ENCODE measurements around the gene ZNF76. TPM values are rescaled to one million over a fixed set of nuclear protein-coding genes. Genes with fewer than 3 reads are reported as not detected.
A peak's percentile ranks its signal among the peaks of the same experiment; 100 is the strongest.

Gene ZNF76
- 53.4 TPM for total RNA-seq

- DNase-seq (ENCODE audit: low spot score), result peak; percentile 98
These were observed at the start of gene ZNF76 for GRCh38 chr6:35259194-35259947. Gene ZNF76, plus strand, starts transcription at chr6:35259735. Its CDS starts 21,417 bp downstream, at chr6:35281152.

- no peak for DNase-seq (ENCODE audit: low spot score)
These were observed 46.2 kb upstream of the ZNF76 start for GRCh38 chr6:35213298-35213791.

- DNase-seq (ENCODE audit: low spot score), result no peak
These were observed 45.4 kb upstream of the ZNF76 start, which contains the start of gene SCUBE3 for GRCh38 chr6:35213824-35214756. Gene SCUBE3, plus strand, starts transcription at chr6:35213956. Its CDS starts 463 bp downstream, at chr6:35214419.

GRCh38 chr6:35214869-35215664 lies 44.5 kb upstream of the ZNF76 start:
- DNase-seq (ENCODE audit: low spot score), result no peak

- no peak for DNase-seq (ENCODE audit: low spot score)
These were observed 43.7 kb upstream of the ZNF76 start for GRCh38 chr6:35215665-35216411.

GRCh38 chr6:35216412-35216732 lies 43.2 kb upstream of the ZNF76 start:
- DNase-seq (ENCODE audit: low spot score), result no peak

- DNase-seq (ENCODE audit: low spot score), result no peak
These were observed 42.4 kb upstream of the ZNF76 start for GRCh38 chr6:35216851-35217811.

GRCh38 chr6:35218021-35218420 lies 41.5 kb upstream of the ZNF76 start:
- DNase-seq (ENCODE audit: low spot score), result no peak

GRCh38 chr6:35218456-35218855 lies 41.1 kb upstream of the ZNF76 start:
- DNase-seq (ENCODE audit: low spot score), result no peak

GRCh38 chr6:35219683-35220326 lies 39.7 kb upstream of the ZNF76 start:
- DNase-seq (ENCODE audit: low spot score), result no peak

- no peak for DNase-seq (ENCODE audit: low spot score)
These were observed 38.8 kb upstream of the ZNF76 start for GRCh38 chr6:35220711-35221110.

- no peak for DNase-seq (ENCODE audit: low spot score)
These were observed 36.1 kb upstream of the ZNF76 start for GRCh38 chr6:35223396-35223795.

GRCh38 chr6:35224720-35225119 lies 34.8 kb upstream of the ZNF76 start:
- no peak for DNase-seq (ENCODE audit: low spot score)

- no peak for DNase-seq (ENCODE audit: low spot score)
These were observed 31.1 kb upstream of the ZNF76 start for GRCh38 chr6:35228481-35228880.

GRCh38 chr6:35229304-35229703 lies 30.2 kb upstream of the ZNF76 start:
- no peak for DNase-seq (ENCODE audit: low spot score)

GRCh38 chr6:35230498-35230897 lies 29.0 kb upstream of the ZNF76 start:
- no peak for DNase-seq (ENCODE audit: low spot score)

- DNase-seq (ENCODE audit: low spot score), result peak; percentile 82
These were observed 28.6 kb upstream of the ZNF76 start for GRCh38 chr6:35230950-35231349.

GRCh38 chr6:35231563-35231962 lies 28.0 kb upstream of the ZNF76 start:
- DNase-seq (ENCODE audit: low spot score), result no peak

GRCh38 chr6:35234901-35235300 lies 24.6 kb upstream of the ZNF76 start:
- DNase-seq (ENCODE audit: low spot score), result no peak

Data from ureter (tissue), 1 donor.